ENCODE data around the gene C20orf204. TPM values are rescaled to one million over a fixed set of nuclear protein-coding genes. Genes with fewer than 3 reads are reported as not detected.

The C20orf204 gene
- total RNA-seq, 2 experiments from 2014 or later = 6.1 to 6.4 TPM

DNA sequence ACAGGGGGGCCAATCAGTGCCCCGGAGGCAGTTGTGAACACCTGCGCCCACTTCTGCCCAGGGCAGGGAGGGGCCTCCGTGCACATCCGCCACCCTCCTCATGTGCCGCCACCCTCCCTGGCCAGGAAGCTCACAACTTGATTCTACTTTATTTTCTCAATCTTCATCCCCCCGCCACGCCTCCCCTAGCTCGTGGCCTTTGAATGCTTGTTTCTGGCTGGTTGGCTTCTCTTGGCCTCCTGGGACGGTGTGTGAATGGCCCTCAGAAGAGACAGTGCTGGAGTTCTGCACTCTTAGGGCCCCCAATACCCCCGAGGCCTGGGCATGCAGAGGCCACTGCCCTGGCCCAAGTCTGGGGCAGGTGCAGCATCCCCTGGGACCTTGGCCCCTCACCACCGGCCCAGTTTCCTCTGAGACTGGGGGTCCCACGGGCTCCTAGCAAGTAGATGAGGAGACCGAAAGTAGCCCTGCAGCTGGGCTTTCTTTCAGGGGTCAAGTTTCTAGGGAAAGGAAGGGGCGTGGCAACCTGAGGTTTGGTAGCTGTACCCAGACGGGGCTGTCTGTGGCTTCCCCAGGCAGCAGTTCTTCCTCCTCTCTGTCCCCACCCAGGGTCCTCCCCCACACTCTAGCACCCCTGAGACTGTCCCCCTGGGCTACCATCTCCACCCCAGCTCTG, 42.0 kb downstream of the C20orf204 start:
- Histone ChIP-seq H3K4me3 (ENCODE audit: low read length) (peak overlapping the region; percentile 93), H3K27me3 (ENCODE audit: control insufficient read depth in 1 of 2, insufficient read depth in 2 of 2, low read length in 2 of 2) (no peaks in the 10 kb centered on the region), H3K27ac (ENCODE audit: low read depth in 1 of 2, low read length in 2 of 2) (peak overlapping the region; percentile 57 to 80), H3K4me1 (ENCODE audit: insufficient read depth, low read length) (peaks cover 57% of the 10 kb centered on the region), H3K9me3 (ENCODE audit: control insufficient read depth in 1 of 2, insufficient read depth in 1 of 2, low read length in 2 of 2) (no peaks in the 10 kb centered on the region), H3K36me3 (ENCODE audit: insufficient read depth, low read length) (peaks cover 36% of the 10 kb centered on the region)
- Mint-ChIP-seq H3K4me1 (ENCODE audit: low read depth) (peaks cover 39% of the 10 kb centered on the region), H3K36me3 (ENCODE audit: low read depth) (peaks cover 26% of the 10 kb centered on the region), H3K27ac (peak overlapping the region; percentile 86), H3K4me3 (peak overlapping the region; percentile 91), H3K9me3 (no peaks in the 10 kb centered on the region), H3K27me3 (no peaks in the 10 kb centered on the region)
- DNase-seq = peak; percentile 50 to 83 (median 66)
- POLR2A ChIA-PET = interaction anchor here (0.5 to 3.7 kb wide), 10 partner anchors 9 to 443 kb away, joined by 3 to 30 read pairs (median 8); partner anchors contain the start of genes PCMTD2 and TCEA2
- intact Hi-C loops (cut with DNase I, micrococcal nuclease) = loop anchor here in 1 of 2 experiments (2.0 to 5.0 kb wide), 2 partner anchors 15 to 36 kb away; partner anchors contain the start of gene TCEA2
- CTCF ChIA-PET = interaction anchor here (0.7 to 3.0 kb wide), 4 partner anchors 8 to 104 kb away, joined by 3 to 12 read pairs (median 6); no protein-coding TSS in a partner anchor
- TF ChIP-seq, protein P1, sequence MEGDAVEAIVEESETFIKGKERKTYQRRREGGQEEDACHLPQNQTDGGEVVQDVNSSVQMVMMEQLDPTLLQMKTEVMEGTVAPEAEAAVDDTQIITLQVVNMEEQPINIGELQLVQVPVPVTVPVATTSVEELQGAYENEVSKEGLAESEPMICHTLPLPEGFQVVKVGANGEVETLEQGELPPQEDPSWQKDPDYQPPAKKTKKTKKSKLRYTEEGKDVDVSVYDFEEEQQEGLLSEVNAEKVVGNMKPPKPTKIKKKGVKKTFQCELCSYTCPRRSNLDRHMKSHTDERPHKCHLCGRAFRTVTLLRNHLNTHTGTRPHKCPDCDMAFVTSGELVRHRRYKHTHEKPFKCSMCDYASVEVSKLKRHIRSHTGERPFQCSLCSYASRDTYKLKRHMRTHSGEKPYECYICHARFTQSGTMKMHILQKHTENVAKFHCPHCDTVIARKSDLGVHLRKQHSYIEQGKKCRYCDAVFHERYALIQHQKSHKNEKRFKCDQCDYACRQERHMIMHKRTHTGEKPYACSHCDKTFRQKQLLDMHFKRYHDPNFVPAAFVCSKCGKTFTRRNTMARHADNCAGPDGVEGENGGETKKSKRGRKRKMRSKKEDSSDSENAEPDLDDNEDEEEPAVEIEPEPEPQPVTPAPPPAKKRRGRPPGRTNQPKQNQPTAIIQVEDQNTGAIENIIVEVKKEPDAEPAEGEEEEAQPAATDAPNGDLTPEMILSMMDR (IDR thresholded peaks at IDR 0.05) = no peak
- ATAC-seq (ENCODE audit: poor library complexity) = peak; percentile 73

DNA sequence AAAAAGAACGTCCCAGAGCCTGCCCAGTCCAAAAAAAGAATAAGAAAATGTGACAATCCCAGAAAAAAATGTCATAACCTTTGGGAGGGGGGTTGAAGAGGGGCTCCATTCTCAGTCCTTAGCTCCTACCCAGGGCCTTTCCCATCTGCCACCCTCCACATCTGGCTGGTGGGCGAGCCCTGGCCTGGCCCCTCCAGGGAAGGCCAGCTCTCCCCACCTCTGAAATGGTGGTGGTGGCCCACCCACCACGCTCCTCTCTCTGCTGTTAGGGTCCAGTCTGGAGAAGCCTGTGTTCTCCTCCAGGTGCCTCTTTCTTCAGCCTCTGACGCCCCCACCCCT, 42.9 kb downstream of the C20orf204 start:
- Mint-ChIP-seq H3K27ac (peak overlapping the region; percentile 86), H3K9me3 (no peaks in the 10 kb centered on the region), H3K4me3 (peak overlapping the region; percentile 91), H3K36me3 (ENCODE audit: low read depth) (peaks cover 22% of the 10 kb centered on the region), H3K27me3 (no peaks in the 10 kb centered on the region), H3K4me1 (ENCODE audit: low read depth) (peaks cover 42% of the 10 kb centered on the region)
- peak overlapping the region; percentile 93 for H3K4me3 ChIP-seq (ENCODE audit: low read length)
- peaks cover 27% of the 10 kb centered on the region for H3K36me3 ChIP-seq (ENCODE audit: insufficient read depth, low read length)
- no peaks in the 10 kb centered on the region for H3K9me3 ChIP-seq (ENCODE audit: control insufficient read depth in 1 of 2, insufficient read depth in 1 of 2, low read length in 2 of 2)
- H3K4me1 ChIP-seq (ENCODE audit: insufficient read depth, low read length) = peaks cover 59% of the 10 kb centered on the region
- ChIA-PET CTCF (interaction anchor here (1.0 to 1.2 kb wide), 2 partner anchors 21 to 24 kb away, joined by 3 read pairs; no protein-coding TSS in a partner anchor), POLR2A (interaction anchor here (0.9 to 3.7 kb wide), 12 partner anchors 9 to 444 kb away, joined by 3 to 30 read pairs (median 6); partner anchors contain the start of genes DNAJC5, PCMTD2, PRPF6 and TCEA2)
- no peaks in the 10 kb centered on the region for H3K27me3 ChIP-seq (ENCODE audit: control insufficient read depth in 1 of 2, insufficient read depth in 2 of 2, low read length in 2 of 2)
- TF ChIP-seq, protein P1 (IDR thresholded peaks at IDR 0.05) = no peak
- ATAC-seq (ENCODE audit: poor library complexity) (no peak), DNase-seq (no peak)
- intact Hi-C loops (cut with DNase I, micrococcal nuclease) = loop anchor here (1.0 to 5.0 kb wide), 3 partner anchors 16 to 37 kb away; partner anchors contain the start of gene TCEA2 (in 2 of the 2)
- H3K27ac ChIP-seq (ENCODE audit: low read depth in 1 of 2, low read length in 2 of 2) = peak overlapping the region; percentile 57 to 80

DNA sequence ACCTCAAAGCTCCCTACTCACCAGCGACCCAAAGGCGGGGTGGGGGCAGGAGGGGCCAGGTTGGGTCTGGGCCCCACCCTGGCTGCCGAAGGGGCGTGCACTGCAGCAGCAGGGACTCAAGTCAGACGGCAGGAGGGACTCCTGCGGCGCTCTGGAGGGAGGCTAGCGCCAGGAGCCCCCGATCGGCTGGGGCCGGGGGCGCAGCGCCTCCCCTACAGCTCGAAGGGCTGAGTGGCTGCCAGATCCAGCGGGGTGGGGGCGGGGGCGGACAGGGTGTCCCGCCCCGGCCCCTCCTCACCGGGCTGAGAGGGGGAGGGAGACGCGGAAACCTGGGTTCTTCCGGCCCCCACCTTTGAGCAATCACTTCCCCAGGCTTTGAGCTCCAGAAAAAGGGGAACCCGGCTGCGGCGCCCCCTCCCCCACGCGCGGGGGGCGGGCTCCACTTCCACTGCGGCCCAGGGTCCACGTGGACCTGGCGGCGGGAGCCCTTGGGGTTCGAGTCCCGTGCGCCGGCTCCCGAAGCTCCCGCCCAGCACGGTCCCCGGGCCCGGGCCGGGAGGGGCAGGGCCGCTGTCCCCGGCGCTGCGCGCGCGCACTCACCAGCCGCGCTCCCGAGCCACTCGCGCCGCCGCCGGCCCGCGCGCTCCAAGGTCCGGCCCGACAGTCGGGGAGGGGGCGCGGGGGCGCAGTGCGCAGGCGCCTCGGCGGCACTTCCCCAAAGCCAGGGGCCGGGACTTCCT, 43.5 kb downstream of the C20orf204 start, which contains the start of gene RGS19:
RGS19 (minus strand) TSS at position 246 of the 740 bp plus-strand sequence. CDS start 2,632 bp downstream, outside the sequence.
- intact Hi-C loops (cut with DNase I, micrococcal nuclease) = loop anchor here (1.0 to 5.0 kb wide), 5 partner anchors 16 to 173 kb away; partner anchors contain the start of gene TCEA2 (in 2 of the 2)
- ATAC-seq (ENCODE audit: poor library complexity) = peak; percentile 33
- CTCF ChIA-PET = interaction anchor here (1.0 to 1.2 kb wide), 2 partner anchors 22 to 23 kb away, joined by 3 read pairs; no protein-coding TSS in a partner anchor

More for the DNA sequence above, 43.5 kb downstream of the C20orf204 start, which contains the start of gene RGS19:
- H3K4me1 Mint-ChIP-seq (ENCODE audit: low read depth) = peaks cover 46% of the 10 kb centered on the region
- no peaks in the 10 kb centered on the region for H3K9me3 Mint-ChIP-seq
- Histone ChIP-seq H3K36me3 (ENCODE audit: insufficient read depth, low read length) (peaks cover 22% of the 10 kb centered on the region), H3K4me3 (ENCODE audit: low read length) (peak within 1 kb of the TSS; percentile 93), H3K9me3 (ENCODE audit: control insufficient read depth in 1 of 2, insufficient read depth in 1 of 2, low read length in 2 of 2) (no peaks in the 10 kb centered on the region), H3K27ac (ENCODE audit: low read depth in 1 of 2, low read length in 2 of 2) (peak within 1 kb of the TSS; percentile 61 to 80), H3K4me1 (ENCODE audit: insufficient read depth, low read length) (peaks cover 63% of the 10 kb centered on the region), H3K27me3 (ENCODE audit: control insufficient read depth in 1 of 2, insufficient read depth in 2 of 2, low read length in 2 of 2) (no peaks in the 10 kb centered on the region)
- TF ChIP-seq, protein P1 (IDR thresholded peaks at IDR 0.05) = no peak
- H3K27me3 Mint-ChIP-seq = no peaks in the 10 kb centered on the region
- H3K4me3 Mint-ChIP-seq = peak within 1 kb of the TSS; percentile 91
- peak in 13 of 14 experiments; percentile 42 to 87 (median 68) for DNase-seq
- POLR2A ChIA-PET = interaction anchor here (0.7 to 3.7 kb wide), 14 partner anchors 9 to 444 kb away, joined by 3 to 30 read pairs (median 5); partner anchors contain the start of genes DNAJC5, PCMTD2, PRPF6 and TCEA2
- peak within 1 kb of the TSS; percentile 86 for H3K27ac Mint-ChIP-seq
- peaks cover 17% of the 10 kb centered on the region for H3K36me3 Mint-ChIP-seq (ENCODE audit: low read depth)
